ENCODE data around the gene S100A6. TPM values are rescaled to one million over a fixed set of nuclear protein-coding genes. Genes with fewer than 3 reads are reported as not detected.

Gene S100A6
- total RNA-seq, 2 donors from 2014 or later = 303 to 331 TPM

Other genes with a start within 250 kb of the S100A6 start
- gene PGLYRP3, start 223.0 kb downstream of the S100A6 start, total RNA-seq = not detected
- gene PGLYRP4, start 187.2 kb downstream of the S100A6 start, total RNA-seq = not detected
- gene S100A9, start 178.1 kb downstream of the S100A6 start, total RNA-seq = 100 to 1,000 TPM in 1 of 2 donors, 10 to 100 TPM in 1; 11.9 to 138 TPM
- 1 to 10 TPM; 2.0 to 9.1 TPM for gene S100A12, start 160.4 kb downstream of the S100A6 start, total RNA-seq
- 100 to 1,000 TPM in 1 of 2 donors, 1 to 10 TPM in 1; 4.6 to 110 TPM for gene S100A8, start 144.9 kb downstream of the S100A6 start, total RNA-seq
- gene S100A7A, start 119.5 kb downstream of the S100A6 start, total RNA-seq = not detected
- gene S100A7, start 75.3 kb downstream of the S100A6 start, total RNA-seq = not detected
- 1 to 10 TPM in 1 of 2 donors, not detected in 1; 1.1 TPM for gene S100A5, start 4.9 kb upstream of the S100A6 start, total RNA-seq
- gene S100A4, start 9.8 kb upstream of the S100A6 start, total RNA-seq = 1,000 to 10,000 TPM in 1 of 2 donors, 100 to 1,000 TPM in 1; 935 to 1,018 TPM
- gene S100A3, start 13.3 kb upstream of the S100A6 start, total RNA-seq = not detected
- under 1 TPM in 1 of 2 donors, not detected in 1; 0.52 TPM for gene S100A2, start 29.9 kb upstream of the S100A6 start, total RNA-seq
- not detected for gene S100A16, start 77.1 kb upstream of the S100A6 start, total RNA-seq
- gene S100A14, start 80.3 kb upstream of the S100A6 start, total RNA-seq = not detected
- 1 to 10 TPM; 3.1 to 4.6 TPM for gene S100A13, start 91.5 kb upstream of the S100A6 start, total RNA-seq
- gene S100A1, start 92.4 kb upstream of the S100A6 start, total RNA-seq = not detected
- gene CHTOP, start 98.1 kb upstream of the S100A6 start, total RNA-seq = 10 to 100 TPM; 82.0 to 82.4 TPM
- 10 to 100 TPM; 17.6 to 18.2 TPM for gene SNAPIN, start 122.7 kb upstream of the S100A6 start, total RNA-seq
- 100 to 1,000 TPM; 136 to 142 TPM for gene ILF2, start 135.0 kb upstream of the S100A6 start, total RNA-seq
- not detected for gene NPR1, start 142.7 kb upstream of the S100A6 start, total RNA-seq
- 10 to 100 TPM; 33.6 to 47.6 TPM for gene INTS3, start 192.1 kb upstream of the S100A6 start, total RNA-seq
- 10 to 100 TPM in 1 of 2 donors, 1 to 10 TPM in 1; 7.4 to 10.0 TPM for gene SLC27A3, start 239.4 kb upstream of the S100A6 start, total RNA-seq